GM18873 (cell line): Measurements from ENCODE around the gene GUCA2B.

Experiments
- ATAC-seq: cut with Tn5 transposase; IDR thresholded peaks from one replicate; pipeline ENCODE4 v1.9.1; 2021; ENCODE audit warnings: mild to moderate bottlenecking, moderate library complexity, moderate number of reproducible peaks; ENCODE audit not compliant: unreplicated experiment, low FRiP score

GUCA2B gene

GRCh38 chr1:42165511-42166210 is 12.5 kb downstream of the GUCA2B start:
- no peak for ATAC-seq

- ATAC-seq = no peak
These were observed 14.6 kb downstream of the GUCA2B start for GRCh38 chr1:42167611-42168390.

GRCh38 chr1:42168391-42168670 is 15.1 kb downstream of the GUCA2B start:
- no peak for ATAC-seq

- ATAC-seq = no peak
These were observed 15.6 kb downstream of the GUCA2B start for GRCh38 chr1:42168763-42169162.

GRCh38 chr1:42170779-42171621 is 17.8 kb downstream of the GUCA2B start:
- no peak for ATAC-seq

- no peak for ATAC-seq
These were observed 18.6 kb downstream of the GUCA2B start for GRCh38 chr1:42171679-42172266.

GRCh38 chr1:42172381-42173133 is 19.3 kb downstream of the GUCA2B start:
- no peak for ATAC-seq

- ATAC-seq = no peak
These were observed 20.1 kb downstream of the GUCA2B start for GRCh38 chr1:42173155-42173933.

- ATAC-seq = no peak
These were observed 20.9 kb downstream of the GUCA2B start for GRCh38 chr1:42173961-42174735.

- no peak for ATAC-seq
These were observed 22.3 kb downstream of the GUCA2B start for GRCh38 chr1:42175314-42176054.

- no peak for ATAC-seq
These were observed 23.8 kb downstream of the GUCA2B start for GRCh38 chr1:42176902-42177519.

GRCh38 chr1:42177541-42177981 is 24.4 kb downstream of the GUCA2B start:
- no peak for ATAC-seq

GRCh38 chr1:42178249-42178648 is 25.0 kb downstream of the GUCA2B start:
- ATAC-seq = no peak

GRCh38 chr1:42179275-42179674 is 26.1 kb downstream of the GUCA2B start:
- no peak for ATAC-seq

- ATAC-seq = no peak
These were observed 26.7 kb downstream of the GUCA2B start for GRCh38 chr1:42179900-42180329.

- ATAC-seq = no peak
These were observed 28.5 kb downstream of the GUCA2B start for GRCh38 chr1:42181687-42182086.

- ATAC-seq = no peak
These were observed 30.2 kb downstream of the GUCA2B start for GRCh38 chr1:42183210-42183956.
